Activated T-helper 1 cell treated with anti-CD3 and anti-CD28 coated beads, Interleukin-2, amount 50 U/mL, for 16 hours (primary cell): ENCODE data around the gene INPPL1.
A peak's percentile ranks its signal among the peaks of the same experiment; 100 is the strongest.

Experiments
- DNase-seq, 2 donors: peaks; one replicate each; pipeline ENCODE4 v3.0.0-alpha.2; 2020; ENCODE audit warnings: low read depth in 1 of 2, low spot score in 1 of 2

INPPL1 gene

GRCh38 chr11:72230764-72231365 lies 6.3 kb downstream of the INPPL1 start:
- DNase-seq: no peak

DNA sequence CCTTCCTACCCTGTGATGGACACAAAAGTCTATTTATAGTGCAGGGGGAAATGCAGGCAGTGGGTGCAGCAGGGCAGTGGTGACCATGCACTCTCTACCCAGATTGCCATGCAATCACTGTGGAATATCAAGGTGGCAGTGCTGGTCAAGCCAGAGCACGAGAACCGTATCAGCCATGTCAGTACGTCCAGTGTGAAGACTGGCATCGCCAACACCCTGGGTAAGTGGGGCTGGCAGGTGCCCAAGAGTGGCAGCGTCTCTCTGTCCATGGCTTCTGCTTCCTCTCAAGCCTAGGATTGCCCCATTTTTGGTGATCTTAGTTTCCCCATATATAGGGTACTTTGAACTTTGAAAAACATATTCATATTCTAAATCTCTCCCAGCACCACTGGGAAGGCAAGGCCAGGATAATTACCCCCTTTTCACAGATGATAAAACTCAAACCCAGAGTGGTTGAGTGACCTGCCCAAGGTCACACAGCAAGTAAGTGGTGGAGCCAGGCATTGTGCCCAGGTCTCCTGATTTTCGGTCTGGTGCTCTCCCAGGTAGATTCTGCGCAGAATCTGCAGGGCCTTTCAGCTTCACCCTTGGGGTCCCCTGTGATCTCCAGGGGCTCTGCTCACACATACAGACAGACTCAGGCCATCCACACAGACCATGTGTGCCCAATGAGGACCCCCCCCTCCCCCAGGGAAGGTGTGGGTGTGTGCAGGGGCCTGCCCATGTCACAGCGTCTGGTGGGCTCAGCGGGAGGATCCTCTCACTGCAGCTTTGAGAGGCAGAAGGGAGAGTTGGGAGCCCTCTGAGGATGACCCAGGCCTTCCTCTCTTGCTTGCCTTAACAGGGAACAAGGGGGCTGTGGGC lies 7.1 kb downstream of the INPPL1 start:
- DNase-seq: no peak

DNA sequence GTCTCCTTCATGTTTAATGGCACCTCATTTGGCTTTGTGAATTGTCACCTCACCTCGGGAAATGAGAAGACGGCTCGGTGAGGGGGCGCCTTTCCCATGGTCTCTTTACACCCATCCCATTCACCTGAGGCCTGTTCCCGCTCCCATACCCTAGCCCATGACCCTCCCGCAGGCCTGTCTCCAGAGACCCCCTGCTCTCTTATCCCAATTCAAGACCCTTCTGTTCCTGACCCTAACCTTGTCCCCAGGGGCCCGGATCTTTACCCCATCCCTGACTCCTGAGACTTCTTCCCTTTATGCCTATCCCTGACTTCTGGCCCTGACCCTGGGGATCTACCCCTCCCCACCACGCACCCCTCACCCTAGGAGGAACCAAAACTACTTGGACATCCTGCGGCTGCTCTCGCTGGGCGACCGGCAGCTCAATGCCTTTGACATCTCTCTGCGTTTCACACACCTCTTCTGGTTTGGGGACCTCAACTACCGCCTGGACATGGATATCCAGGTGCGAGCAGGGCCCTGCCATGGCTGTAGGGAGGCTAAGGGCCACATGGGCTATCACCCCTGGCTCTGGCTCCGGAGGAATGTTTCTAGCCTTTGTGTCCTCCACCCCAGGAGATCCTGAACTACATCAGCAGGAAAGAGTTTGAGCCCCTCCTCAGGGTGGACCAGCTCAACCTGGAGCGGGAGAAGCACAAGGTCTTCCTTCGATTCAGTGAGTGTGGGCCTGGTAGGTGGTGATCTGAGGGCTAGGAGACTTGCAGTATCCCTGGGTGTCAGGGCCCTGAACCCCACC lies 7.9 kb downstream of the INPPL1 start:
- DNase-seq: no peak

DNA sequence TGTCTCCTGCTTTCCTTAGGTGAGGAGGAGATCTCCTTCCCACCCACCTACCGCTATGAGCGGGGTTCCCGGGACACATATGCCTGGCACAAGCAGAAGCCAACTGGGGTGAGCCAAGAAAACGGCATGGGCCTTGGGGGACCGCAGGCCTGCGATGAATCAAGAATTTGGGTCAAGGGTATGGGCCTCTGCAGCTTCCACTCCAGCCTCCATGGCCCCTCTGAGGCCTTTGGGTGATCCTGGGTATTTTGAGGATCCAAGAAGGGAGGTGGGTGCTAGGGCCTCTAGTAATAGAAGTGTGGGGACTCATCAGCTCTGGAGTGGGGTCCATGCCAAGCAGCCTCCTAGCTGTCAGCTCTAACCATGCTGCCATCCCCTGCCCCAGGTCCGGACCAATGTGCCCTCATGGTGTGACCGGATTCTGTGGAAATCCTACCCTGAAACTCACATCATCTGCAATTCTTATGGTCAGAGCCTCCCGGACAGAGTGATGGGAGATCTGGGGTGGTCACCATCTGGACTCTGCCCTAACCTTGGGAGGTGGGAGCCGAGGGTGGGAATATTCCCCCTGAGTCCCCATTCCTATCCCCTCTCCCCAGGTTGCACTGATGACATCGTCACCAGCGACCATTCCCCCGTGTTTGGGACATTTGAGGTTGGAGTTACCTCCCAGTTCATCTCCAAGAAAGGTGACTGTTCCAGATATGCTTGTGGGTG lies 8.6 kb downstream of the INPPL1 start:
- no peak for DNase-seq

- no peak for DNase-seq
These were observed 9.4 kb downstream of the INPPL1 start for GRCh38 chr11:72233773-72234513.

- no peak for DNase-seq
These were observed 9.9 kb downstream of the INPPL1 start for GRCh38 chr11:72234514-72234830.

DNA sequence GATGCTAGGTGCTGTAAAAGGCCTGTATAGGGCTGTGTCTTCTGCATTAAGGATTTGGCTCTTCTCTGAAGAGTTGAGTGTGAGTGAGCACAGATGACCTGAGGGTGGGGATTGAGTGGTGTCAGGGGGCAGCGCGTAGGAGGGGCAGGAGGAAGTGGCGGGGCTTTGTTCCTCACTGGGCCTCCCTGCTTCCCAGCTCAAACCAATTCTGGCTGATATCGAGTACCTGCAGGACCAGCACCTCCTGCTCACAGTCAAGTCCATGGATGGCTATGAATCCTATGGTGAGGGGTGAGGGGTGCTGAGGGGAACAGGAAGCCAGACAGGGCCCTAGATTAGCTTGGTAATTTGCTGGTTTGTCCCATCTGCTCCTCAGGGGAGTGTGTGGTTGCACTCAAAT lies 10.4 kb downstream of the INPPL1 start:
- no peak for DNase-seq

DNA sequence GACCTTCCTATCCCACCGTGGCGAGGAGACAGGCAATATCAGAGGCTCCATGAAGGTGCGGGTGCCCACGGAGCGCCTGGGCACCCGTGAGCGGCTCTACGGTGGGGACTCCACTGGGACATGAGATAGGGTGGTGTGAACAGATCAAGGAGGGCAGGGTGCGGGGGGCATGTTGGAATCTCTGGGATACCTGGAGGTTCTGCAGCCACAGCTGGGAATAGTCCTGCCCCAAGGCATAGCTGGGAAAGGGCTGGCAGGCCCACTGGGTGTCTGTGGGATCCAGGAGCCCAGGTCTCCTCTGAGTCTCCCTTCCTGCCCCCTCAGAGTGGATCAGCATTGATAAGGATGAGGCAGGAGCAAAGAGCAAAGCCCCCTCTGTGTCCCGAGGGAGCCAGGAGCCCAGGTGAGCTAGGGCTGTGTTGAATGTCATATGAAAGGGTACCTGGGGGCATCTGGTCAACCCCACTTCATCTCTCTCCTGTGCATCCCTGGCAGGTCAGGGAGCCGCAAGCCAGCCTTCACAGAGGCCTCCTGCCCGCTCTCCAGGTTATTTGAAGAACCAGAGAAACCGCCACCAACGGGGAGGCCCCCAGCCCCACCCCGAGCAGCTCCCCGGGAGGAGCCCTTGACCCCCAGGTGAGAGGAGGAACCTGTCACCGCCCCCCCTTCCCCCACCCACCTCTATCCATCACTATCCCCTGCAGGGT lies 10.9 kb downstream of the INPPL1 start:
- no peak for DNase-seq

- no peak for DNase-seq
These were observed 11.6 kb downstream of the INPPL1 start for GRCh38 chr11:72236083-72236697.

DNA sequence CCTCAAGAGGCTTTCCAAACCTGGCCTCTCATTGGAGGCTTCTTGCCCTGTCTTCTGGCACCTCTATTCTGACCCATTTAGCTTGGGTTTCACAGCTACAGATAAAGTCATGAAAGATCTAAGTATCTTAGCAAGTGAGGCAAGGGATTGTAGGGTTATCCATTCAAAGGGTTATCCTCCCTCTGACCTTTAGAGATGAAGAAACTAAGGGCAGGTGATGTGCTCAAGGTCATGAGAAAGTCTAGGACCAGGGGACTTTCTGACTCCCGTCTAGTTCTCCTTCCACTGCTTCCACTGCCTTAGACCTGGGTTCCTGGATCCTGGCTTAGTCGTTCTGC lies 12.2 kb downstream of the INPPL1 start:
- DNase-seq: no peak

DNA sequence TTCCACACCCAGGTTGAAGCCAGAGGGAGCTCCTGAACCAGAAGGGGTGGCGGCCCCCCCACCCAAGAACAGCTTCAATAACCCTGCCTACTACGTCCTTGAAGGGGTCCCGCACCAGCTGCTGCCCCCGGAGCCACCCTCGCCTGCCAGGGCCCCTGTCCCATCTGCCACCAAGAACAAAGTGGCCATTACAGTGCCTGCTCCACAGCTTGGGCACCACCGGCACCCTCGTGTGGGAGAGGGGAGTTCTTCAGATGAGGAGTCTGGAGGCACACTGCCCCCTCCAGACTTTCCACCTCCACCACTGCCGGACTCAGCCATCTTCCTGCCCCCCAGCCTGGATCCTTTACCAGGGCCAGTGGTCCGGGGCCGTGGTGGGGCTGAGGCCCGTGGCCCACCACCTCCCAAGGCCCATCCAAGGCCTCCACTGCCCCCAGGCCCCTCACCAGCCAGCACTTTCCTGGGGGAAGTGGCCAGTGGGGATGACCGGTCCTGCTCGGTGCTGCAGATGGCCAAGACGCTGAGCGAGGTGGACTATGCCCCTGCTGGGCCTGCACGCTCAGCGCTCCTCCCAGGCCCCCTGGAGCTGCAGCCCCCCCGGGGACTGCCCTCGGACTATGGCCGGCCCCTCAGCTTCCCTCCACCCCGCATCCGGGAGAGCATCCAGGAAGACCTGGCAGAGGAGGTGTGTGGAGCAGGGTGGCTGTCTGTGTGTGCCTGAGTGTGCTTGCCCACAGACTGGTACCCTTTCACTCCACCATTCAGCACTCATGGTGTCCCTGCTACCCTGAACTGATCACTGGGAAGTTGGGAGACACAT lies 12.8 kb downstream of the INPPL1 start:
- no peak for DNase-seq

- peak in 1 of 2 donors; percentile 22 for DNase-seq
These were observed 13.5 kb downstream of the INPPL1 start for GRCh38 chr11:72238040-72238450.

DNA sequence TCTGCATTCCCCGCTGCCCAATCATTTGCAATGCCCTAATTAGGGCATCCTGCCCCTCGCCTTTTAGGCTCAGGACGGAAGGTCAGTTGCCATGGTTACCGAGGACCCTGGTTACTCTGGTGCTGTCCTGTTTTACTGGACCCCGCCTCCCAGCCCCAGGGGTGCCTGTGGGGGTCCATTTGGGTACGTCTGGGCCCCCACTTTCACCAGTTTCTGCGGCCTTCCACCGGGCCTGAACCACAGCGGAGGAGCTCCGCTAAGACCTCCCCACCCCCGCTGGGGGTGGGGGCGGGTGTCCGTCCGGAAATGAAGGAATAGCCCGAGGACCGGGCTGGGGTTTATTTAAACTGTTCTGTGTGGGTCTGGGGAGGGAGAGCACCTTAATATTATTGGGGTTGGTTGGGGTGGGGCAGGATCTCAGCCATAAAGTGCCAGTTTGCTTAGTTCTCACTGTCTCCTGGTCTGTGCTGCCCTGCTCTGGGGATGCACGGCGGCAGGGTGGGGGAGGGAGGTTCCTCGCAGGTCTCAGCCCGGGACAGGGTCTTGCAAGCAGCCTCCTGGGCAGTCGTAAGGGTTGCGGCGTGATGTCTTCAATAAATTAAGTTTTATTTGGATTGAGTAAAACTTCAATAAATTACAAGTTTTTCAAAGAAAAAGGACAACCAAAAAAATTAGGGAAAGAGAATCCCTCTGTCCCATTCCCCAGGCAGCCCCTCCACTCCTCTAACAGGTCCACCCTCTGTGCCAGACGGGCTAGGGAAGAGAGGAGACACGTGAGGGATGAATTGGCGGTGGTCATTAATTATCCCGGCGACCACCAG lies 14.1 kb downstream of the INPPL1 start:
- DNase-seq: no peak

DNA sequence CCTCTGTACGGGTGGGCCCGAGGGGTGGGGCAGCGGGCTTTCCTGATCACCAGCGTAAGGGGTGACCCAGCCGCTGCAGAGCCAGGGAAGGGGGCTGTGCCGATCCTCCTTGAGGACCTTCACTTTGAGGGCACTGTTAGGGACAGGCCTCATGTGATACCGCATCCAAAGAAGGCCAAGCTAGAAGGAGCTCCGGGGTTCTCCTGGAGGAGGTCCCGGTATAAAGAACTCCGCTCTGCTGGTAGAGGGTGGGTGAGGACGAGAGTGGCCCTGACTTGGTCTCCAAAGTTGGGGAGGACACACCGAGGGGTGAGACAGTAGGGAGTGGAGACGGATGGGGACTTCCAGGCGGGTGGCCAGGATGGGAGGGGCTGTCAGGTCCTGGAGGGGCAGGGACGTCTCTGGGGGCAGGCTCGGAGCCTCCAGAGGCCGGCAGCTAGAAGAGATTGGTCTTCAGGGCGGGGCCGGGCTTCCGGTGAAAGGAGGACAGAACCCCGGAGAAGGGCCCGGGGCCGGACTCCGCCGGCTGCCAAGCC lies 14.8 kb downstream of the INPPL1 start:
- DNase-seq: no peak

GRCh38 chr11:72239849-72240460 lies 15.4 kb downstream of the INPPL1 start:
- DNase-seq: no peak

- DNase-seq: no peak
These were observed 16.1 kb downstream of the INPPL1 start for GRCh38 chr11:72240461-72241290.
